GM12892 (cell line): Measurements from ENCODE around the gene ALDH8A1.

Experiments
- POLR2A ChIP-seq: IDR thresholded peaks from 2 replicates; pipeline ENCODE4 v1.6.1; 2011; ENCODE audit warnings: low read depth, low read length, control low read depth
- POLR2AphosphoS5 ChIP-seq: IDR thresholded peaks from 2 replicates; pipeline ENCODE4 v1.6.1; 2011; ENCODE audit warnings: low read depth, low read length, control low read depth
- TAF1 ChIP-seq: IDR thresholded peaks from 2 replicates; pipeline ENCODE4 v1.6.1; 2011; ENCODE audit warnings: low read depth, mild to moderate bottlenecking, control low read depth, low read length, borderline replicate concordance

- TF ChIP-seq POLR2A (no peak), POLR2AphosphoS5 (no peak), TAF1 (no peak)
Observed at GRCh38 chr6:134956676-134957075, 6.8 kb upstream of the ALDH8A1 start.
